ENCODE measurements around the gene ANP32B.

GRCh38 chr9:97944612-97945011, 38.5 kb upstream of the ANP32B start:
- no peak for TF ChIP-seq EZH2phosphoT487 (IDR thresholded peaks at IDR 0.05; ENCODE audit: borderline replicate concordance, low read depth, low read length)
- TF ChIP-seq CTCF (conservative IDR thresholded peaks at IDR 0.05; ENCODE audit: low read length): no peak

Data from OCI-LY7 (cell line).